ENCODE measurements around the gene ACTR1A. TPM values are rescaled to one million over a fixed set of nuclear protein-coding genes. Genes with fewer than 3 reads are reported as not detected.

ACTR1A gene
- total and polyA plus RNA-seq, 2 donors (not counting 1 experiment from before 2014, with no cell fraction given): 38.3 to 58.3 TPM

- Histone ChIP-seq H2AFZ (ENCODE audit: insufficient read depth, low read depth, low read length, poor library complexity, severe bottlenecking) (no peak overlapping the region), H3K27ac (ENCODE audit: low read length in 2 of 2) (no peak overlapping the region), H3K79me2 (ENCODE audit: control insufficient read depth, insufficient read depth, low read length) (peaks cover 6% of the 10 kb centered on the region), H3K4me3 (ENCODE audit: control extremely low read depth in 1 of 5, extremely low read depth in 1 of 5, insufficient read depth in 1 of 5, low read depth in 2 of 5, low read length in 4 of 5) (no peak overlapping the region), H3K36me3 (replicated peaks in 1 of 2; ENCODE audit: control extremely low read depth in 1 of 2, control insufficient read depth in 1 of 2, extremely low read depth in 1 of 2, insufficient read depth in 2 of 2, low read length in 1 of 2) (no peaks in the 10 kb centered on the region), H3K9ac (ENCODE audit: low read length) (no peak overlapping the region), H3K4me2 (replicated peaks; ENCODE audit: low read depth, low read length, poor library complexity, severe bottlenecking) (no peak overlapping the region), H3K27me3 (replicated peaks in 1 of 4; ENCODE audit: control extremely low read depth in 1 of 4, control insufficient read depth in 3 of 4, insufficient read depth in 4 of 4, low read length in 3 of 4) (peaks cover 0 to 4% (median 0%) of the 10 kb centered on the region in 4 experiments), H4K20me1 (ENCODE audit: control insufficient read depth, insufficient read depth, low read length, poor library complexity, severe bottlenecking) (no peaks in the 10 kb centered on the region), H3K9me3 (ENCODE audit: control extremely low read depth in 1 of 3, control insufficient read depth in 2 of 3, insufficient read depth in 1 of 3, low read length in 2 of 3) (no peaks in the 10 kb centered on the region), H3K4me1 (ENCODE audit: control insufficient read depth in 2 of 2, insufficient read depth in 2 of 2, low read length in 2 of 2) (peaks cover 17 to 23% of the 10 kb centered on the region in 2 donors)
- CTCF ChIA-PET: interaction anchor here (0.6 to 5.5 kb wide), 2 partner anchors 13 to 93 kb away, joined by 3 to 22 read pairs; no protein-coding TSS in a partner anchor
- POLR2A ChIA-PET: no interaction called here
- WGBS (ENCODE audit: insufficient coverage): 100% methylated on average over 1 of the region's 3 CpGs
- ATAC-seq (ENCODE audit: low read depth): no peak
- Mint-ChIP-seq H3K4me1 (peaks cover 29% of the 10 kb centered on the region), H3K4me3 (no peak overlapping the region), H3K9me3 (ENCODE audit: insufficient read depth) (no peaks in the 10 kb centered on the region), H3K27ac (no peak overlapping the region), H3K27me3 (no peaks in the 10 kb centered on the region)
- TF ChIP-seq CTCF (IDR thresholded peaks at IDR 0.05) (no peak), EZH2 (IDR thresholded peaks at IDR 0.05; ENCODE audit: borderline replicate concordance, insufficient read depth, low read depth, low read length, poor library complexity, severe bottlenecking) (no peak)
- intact Hi-C loops (cut with micrococcal nuclease): no loop called here
- no peak for DNase-seq
Measured at GRCh38 chr10:102465466-102465865, 37.0 kb downstream of the ACTR1A start.

GRCh38 chr10:102463983-102464382 is 38.5 kb downstream of the ACTR1A start:
- H3K27me3 ChIP-seq (replicated peaks in 1 of 4; ENCODE audit: control extremely low read depth in 1 of 4, control insufficient read depth in 3 of 4, insufficient read depth in 4 of 4, low read length in 3 of 4): peaks cover 0 to 4% (median 0%) of the 10 kb centered on the region in 4 experiments
- no peak overlapping the region for H3K4me2 ChIP-seq (replicated peaks; ENCODE audit: low read depth, low read length, poor library complexity, severe bottlenecking)
- no peaks in the 10 kb centered on the region for H3K36me3 ChIP-seq (replicated peaks in 1 of 2; ENCODE audit: control extremely low read depth in 1 of 2, control insufficient read depth in 1 of 2, extremely low read depth in 1 of 2, insufficient read depth in 2 of 2, low read length in 1 of 2)
- POLR2A ChIA-PET: no interaction called here
- no peaks in the 10 kb centered on the region for H3K27me3 Mint-ChIP-seq
- intact Hi-C loops (cut with micrococcal nuclease): no loop called here
- DNase-seq (no peak), ATAC-seq (ENCODE audit: low read depth) (no peak)
- peaks cover 17 to 23% of the 10 kb centered on the region in 2 donors for H3K4me1 ChIP-seq (ENCODE audit: control insufficient read depth in 2 of 2, insufficient read depth in 2 of 2, low read length in 2 of 2)
- H2AFZ ChIP-seq (ENCODE audit: insufficient read depth, low read depth, low read length, poor library complexity, severe bottlenecking): no peak overlapping the region
- H3K9ac ChIP-seq (ENCODE audit: low read length): no peak overlapping the region
- no peak overlapping the region for H3K27ac Mint-ChIP-seq
- H3K27ac ChIP-seq (ENCODE audit: low read length in 2 of 2): no peak overlapping the region
- H3K79me2 ChIP-seq (ENCODE audit: control insufficient read depth, insufficient read depth, low read length): peaks cover 12% of the 10 kb centered on the region
- no peak overlapping the region for H3K4me3 ChIP-seq (ENCODE audit: control extremely low read depth in 1 of 5, extremely low read depth in 1 of 5, insufficient read depth in 1 of 5, low read depth in 2 of 5, low read length in 4 of 5)
- no peak for TF ChIP-seq EZH2 (IDR thresholded peaks at IDR 0.05; ENCODE audit: borderline replicate concordance, insufficient read depth, low read depth, low read length, poor library complexity, severe bottlenecking)
- TF ChIP-seq CTCF (IDR thresholded peaks at IDR 0.05): no peak
- CTCF ChIA-PET: interaction anchor here (4.0 kb wide), 1 partner anchor 14 kb away, joined by 36 read pairs; no protein-coding TSS in a partner anchor
- peaks cover 29% of the 10 kb centered on the region for H3K4me1 Mint-ChIP-seq
- H3K9me3 ChIP-seq (ENCODE audit: control extremely low read depth in 1 of 3, control insufficient read depth in 2 of 3, insufficient read depth in 1 of 3, low read length in 2 of 3): no peaks in the 10 kb centered on the region
- H4K20me1 ChIP-seq (ENCODE audit: control insufficient read depth, insufficient read depth, low read length, poor library complexity, severe bottlenecking): no peaks in the 10 kb centered on the region
- H3K4me3 Mint-ChIP-seq: no peak overlapping the region
- no peaks in the 10 kb centered on the region for H3K9me3 Mint-ChIP-seq (ENCODE audit: insufficient read depth)
- 95% methylated on average over 10 of the region's 10 CpGs for WGBS (ENCODE audit: insufficient coverage)
